Activated T-cell treated with anti-CD3 and anti-CD28 coated beads, Interleukin-2, amount 50 U/mL, for 72 hours (primary cell): ENCODE data around the gene CD164L2. TPM values are rescaled to one million over a fixed set of nuclear protein-coding genes. Genes with fewer than 3 reads are reported as not detected.
"Not testable (repeated sequence)": the region's sequence is repeated elsewhere in the genome, so short reads cannot be mapped to it uniquely, and the experiment has no call there.

ENCODE experiments used
- ATAC-seq, 2 donors: fragments of 150-1000 bp; cut with Tn5 transposase; replicated peaks in 1 of 2; 2 replicates each; pipeline ENCODE4 v1.10.0; 2021; ENCODE audit warnings: moderate library complexity in 2 of 2, mild to moderate bottlenecking in 1 of 2
- DNase-seq, 2 donors: peaks; one replicate each; pipeline ENCODE4 v3.0.0; 2021 to 2022; ENCODE audit warnings: mixed read lengths in 1 of 2
- H3K27ac Mint-ChIP-seq: one replicate; pipeline ENCODE4 v1.8.0; 2022; ENCODE audit warnings: mild to moderate bottlenecking, moderate library complexity, mixed read lengths
- H3K27me3 Mint-ChIP-seq: one replicate; pipeline ENCODE4 v1.8.0; 2022; ENCODE audit warnings: low read depth, mixed read lengths
- H3K36me3 Mint-ChIP-seq, 2 donors: one replicate each; pipeline ENCODE4 v1.8.0; 2022; ENCODE audit warnings: mixed read lengths in 2 of 2, mild to moderate bottlenecking in 1 of 2; ENCODE audit not compliant: insufficient read depth in 2 of 2
- H3K4me1 Mint-ChIP-seq: one replicate; pipeline ENCODE4 v1.8.0; 2022; ENCODE audit warnings: low read depth, mixed read lengths
- H3K4me3 Mint-ChIP-seq, 2 donors: one replicate each; pipeline ENCODE4 v1.8.0; 2022; ENCODE audit warnings: mild to moderate bottlenecking in 2 of 2, mixed read lengths in 2 of 2, moderate library complexity in 2 of 2
- H3K9me3 Mint-ChIP-seq, 2 donors: one replicate each; pipeline ENCODE4 v1.8.0; 2022; ENCODE audit warnings: mixed read lengths in 2 of 2
- total RNA-seq, 2 donors: library from RNA; stranded (reverse); gene quantifications; one replicate each; pipeline ENCODE4 v1.2.3, GENCODE V29; 2022

Gene CD164L2
- total RNA-seq, 2 donors from 2014 or later: not detected

GRCh38 chr1:27391511-27392095, 8.5 kb upstream of the CD164L2 start:
- peak; percentile 26 to 37 for DNase-seq
- no peak overlapping the region for H3K27ac Mint-ChIP-seq
- no peak for ATAC-seq
- peak overlapping the region; percentile 89 to 95 for H3K4me3 Mint-ChIP-seq
- peaks cover 10% of the 10 kb centered on the region for H3K27me3 Mint-ChIP-seq
- H3K9me3 Mint-ChIP-seq: no peaks in the 10 kb centered on the region
- peaks cover 34% of the 10 kb centered on the region for H3K4me1 Mint-ChIP-seq
- no peaks in the 10 kb centered on the region for H3K36me3 Mint-ChIP-seq

GRCh38 chr1:27388337-27389005, 5.3 kb upstream of the CD164L2 start:
- ATAC-seq (no peak), DNase-seq (peak; percentile 78 to 79)
- Mint-ChIP-seq H3K4me3 (no peak overlapping the region), H3K4me1 (peaks cover 23% of the 10 kb centered on the region), H3K9me3 (no peaks in the 10 kb centered on the region), H3K27me3 (peaks cover 10% of the 10 kb centered on the region), H3K36me3 (no peaks in the 10 kb centered on the region), H3K27ac (no peak overlapping the region)

GRCh38 chr1:27384797-27385196, 1.7 kb upstream of the CD164L2 start:
- not testable (repeated sequence) for H3K4me1 Mint-ChIP-seq, H3K9me3 Mint-ChIP-seq, H3K36me3 Mint-ChIP-seq, DNase-seq, H3K27ac Mint-ChIP-seq, ATAC-seq, H3K4me3 Mint-ChIP-seq
- peaks cover 10% of the 10 kb centered on the region for H3K27me3 Mint-ChIP-seq

DNA sequence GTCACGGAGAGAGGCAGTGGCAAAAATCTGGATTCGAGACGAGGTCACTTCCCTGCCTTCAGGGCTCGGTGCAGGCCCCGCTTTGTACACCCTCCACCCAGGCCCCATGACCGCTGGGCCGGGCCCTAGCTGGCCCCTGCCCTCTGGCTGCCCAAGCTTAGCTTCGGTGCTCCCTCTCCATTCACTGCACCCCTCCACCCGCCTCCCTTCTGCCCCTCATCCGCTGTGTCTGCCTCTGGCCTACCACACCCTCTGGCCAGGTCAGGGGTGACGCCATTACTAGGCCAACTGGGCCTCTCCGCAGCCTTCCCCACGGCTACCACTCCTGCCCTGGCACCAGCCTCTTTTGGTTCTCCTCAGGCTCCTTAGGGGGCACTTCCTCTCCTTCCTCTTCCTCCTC, 528 bp upstream of the CD164L2 start:
- ATAC-seq (no peak), DNase-seq (no peak)
- Mint-ChIP-seq H3K9me3 (no peaks in the 10 kb centered on the region), H3K4me3 (no peak overlapping the region), H3K27ac (no peak overlapping the region), H3K27me3 (peaks cover 9% of the 10 kb centered on the region), H3K36me3 (no peaks in the 10 kb centered on the region), H3K4me1 (peaks cover 3% of the 10 kb centered on the region)

DNA sequence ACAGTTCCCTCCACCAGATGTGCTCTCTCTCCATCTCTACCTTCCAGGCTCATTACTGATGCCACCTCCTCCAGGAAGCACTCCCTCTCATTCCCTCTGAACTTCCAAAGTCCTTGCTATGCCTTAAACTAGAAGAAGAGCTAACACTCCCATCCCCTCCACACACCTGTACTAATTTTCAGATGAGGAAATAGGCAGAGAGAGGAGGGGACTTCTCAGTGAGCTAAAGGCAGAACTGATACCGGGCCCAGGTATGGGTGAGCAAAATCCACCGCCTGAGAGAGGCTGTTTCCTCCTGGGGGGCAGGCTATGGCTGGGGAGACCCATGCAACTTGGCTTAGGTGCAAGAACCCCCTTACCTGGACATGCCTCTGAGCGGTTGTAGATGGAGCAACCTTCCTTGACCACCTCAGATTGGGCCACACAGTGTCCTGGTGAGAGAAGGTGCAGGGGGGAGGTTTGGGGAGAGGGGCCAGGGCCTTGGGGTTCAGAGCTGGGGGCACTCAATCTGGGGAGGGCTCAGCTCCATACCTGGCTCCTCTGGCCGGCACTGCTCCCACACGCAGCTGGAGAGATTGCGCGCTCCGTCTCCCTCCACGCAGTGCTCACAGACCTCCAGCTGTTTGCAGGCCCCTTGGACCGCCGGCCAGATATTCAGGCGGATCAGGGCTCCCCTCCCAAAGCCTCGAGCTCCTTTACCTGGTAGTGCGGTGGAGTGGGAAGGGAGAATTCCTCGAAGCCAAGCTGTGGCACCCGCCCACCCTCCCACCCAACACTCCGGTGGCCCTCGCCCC, 967 bp downstream of the CD164L2 start:
- H3K9me3 Mint-ChIP-seq: no peaks in the 10 kb centered on the region
- no peaks in the 10 kb centered on the region for H3K4me1 Mint-ChIP-seq
- no peaks in the 10 kb centered on the region for H3K36me3 Mint-ChIP-seq
- DNase-seq (no peak), ATAC-seq (no peak)
- H3K27me3 Mint-ChIP-seq: peaks cover 5% of the 10 kb centered on the region
- no peak overlapping the region for H3K4me3 Mint-ChIP-seq
- H3K27ac Mint-ChIP-seq: no peak overlapping the region

DNA sequence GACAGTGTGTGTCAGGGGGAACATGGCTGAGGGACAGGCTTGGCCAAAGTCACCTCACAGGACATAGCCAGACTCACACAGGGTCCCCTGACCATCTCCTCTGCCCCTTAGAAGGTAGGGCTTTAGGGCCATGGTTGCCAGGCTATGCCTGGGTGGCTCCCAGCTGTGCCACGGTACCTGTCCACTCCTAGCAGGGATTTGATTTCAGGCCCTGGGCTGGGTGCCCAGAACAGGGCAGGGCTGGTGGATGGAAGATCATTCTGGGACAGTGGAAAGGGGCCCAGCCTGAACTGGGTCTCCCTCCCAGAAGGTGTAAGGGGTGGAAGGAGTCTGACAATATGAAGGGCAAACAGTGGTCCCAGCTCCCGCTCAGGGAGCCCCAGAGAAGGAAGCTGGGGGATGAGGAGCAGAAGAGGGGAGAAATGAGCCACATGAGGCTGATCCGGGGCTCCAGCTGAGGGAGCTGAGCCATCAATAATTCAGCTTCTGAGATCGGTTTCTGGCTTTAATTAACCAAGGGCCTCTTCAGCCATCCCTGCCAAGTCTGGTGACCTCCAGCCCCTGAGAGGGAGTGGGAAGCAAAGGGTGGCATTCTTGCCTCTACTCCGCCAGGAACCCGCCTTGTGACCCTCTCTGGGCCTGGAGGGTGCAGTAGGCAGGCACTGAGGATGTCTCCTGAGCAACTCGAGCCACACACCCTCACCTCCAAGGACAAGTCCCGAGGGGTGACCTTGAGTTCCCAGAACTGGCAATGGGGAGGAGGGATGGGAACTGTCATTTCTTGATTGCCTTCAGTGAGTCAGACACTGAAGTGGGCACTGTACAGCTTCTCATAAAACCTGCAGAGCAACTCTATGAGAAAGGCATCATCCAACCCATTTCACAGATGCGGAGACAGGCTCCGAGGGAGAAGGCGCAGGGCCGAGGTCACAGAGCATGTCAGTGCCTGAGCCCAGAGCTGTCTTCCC, 2.1 kb downstream of the CD164L2 start:
- H3K4me3 Mint-ChIP-seq: no peak overlapping the region
- no peaks in the 10 kb centered on the region for H3K36me3 Mint-ChIP-seq
- DNase-seq (no peak), ATAC-seq (no peak)
- H3K27me3 Mint-ChIP-seq: no peaks in the 10 kb centered on the region
- no peaks in the 10 kb centered on the region for H3K4me1 Mint-ChIP-seq
- H3K9me3 Mint-ChIP-seq: no peaks in the 10 kb centered on the region
- no peak overlapping the region for H3K27ac Mint-ChIP-seq

DNA sequence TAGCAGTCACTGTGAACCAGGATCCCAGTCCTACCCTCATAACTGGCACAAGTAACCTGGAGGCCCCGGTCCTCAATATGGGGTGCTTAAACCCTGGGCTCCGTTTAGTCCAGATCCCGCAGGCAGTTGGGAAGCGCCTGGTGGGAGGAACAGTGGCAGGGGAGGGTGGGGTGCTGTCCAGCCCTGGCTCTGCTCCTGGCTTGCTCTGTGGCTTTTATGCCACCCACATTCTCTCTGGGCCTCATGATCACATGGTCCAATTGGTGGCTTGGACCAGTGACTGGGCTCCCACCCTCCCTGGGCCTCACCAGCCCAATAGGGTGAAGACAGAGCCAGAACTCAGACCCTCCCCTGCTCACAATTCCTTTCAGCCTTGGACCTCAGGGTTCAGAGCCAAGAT, 2.9 kb downstream of the CD164L2 start:
- DNase-seq: no peak
- Mint-ChIP-seq H3K36me3 (no peaks in the 10 kb centered on the region), H3K4me1 (no peaks in the 10 kb centered on the region), H3K27ac (no peak overlapping the region), H3K4me3 (no peak overlapping the region), H3K9me3 (no peaks in the 10 kb centered on the region), H3K27me3 (no peaks in the 10 kb centered on the region)
- no peak for ATAC-seq

GRCh38 chr1:27379564-27380122, 3.5 kb downstream of the CD164L2 start:
- H3K9me3 Mint-ChIP-seq: no peaks in the 10 kb centered on the region
- no peak overlapping the region for H3K4me3 Mint-ChIP-seq
- no peaks in the 10 kb centered on the region for H3K27me3 Mint-ChIP-seq
- H3K36me3 Mint-ChIP-seq: no peaks in the 10 kb centered on the region
- ATAC-seq (no peak), DNase-seq (no peak)
- H3K4me1 Mint-ChIP-seq: no peaks in the 10 kb centered on the region
- no peak overlapping the region for H3K27ac Mint-ChIP-seq

DNA sequence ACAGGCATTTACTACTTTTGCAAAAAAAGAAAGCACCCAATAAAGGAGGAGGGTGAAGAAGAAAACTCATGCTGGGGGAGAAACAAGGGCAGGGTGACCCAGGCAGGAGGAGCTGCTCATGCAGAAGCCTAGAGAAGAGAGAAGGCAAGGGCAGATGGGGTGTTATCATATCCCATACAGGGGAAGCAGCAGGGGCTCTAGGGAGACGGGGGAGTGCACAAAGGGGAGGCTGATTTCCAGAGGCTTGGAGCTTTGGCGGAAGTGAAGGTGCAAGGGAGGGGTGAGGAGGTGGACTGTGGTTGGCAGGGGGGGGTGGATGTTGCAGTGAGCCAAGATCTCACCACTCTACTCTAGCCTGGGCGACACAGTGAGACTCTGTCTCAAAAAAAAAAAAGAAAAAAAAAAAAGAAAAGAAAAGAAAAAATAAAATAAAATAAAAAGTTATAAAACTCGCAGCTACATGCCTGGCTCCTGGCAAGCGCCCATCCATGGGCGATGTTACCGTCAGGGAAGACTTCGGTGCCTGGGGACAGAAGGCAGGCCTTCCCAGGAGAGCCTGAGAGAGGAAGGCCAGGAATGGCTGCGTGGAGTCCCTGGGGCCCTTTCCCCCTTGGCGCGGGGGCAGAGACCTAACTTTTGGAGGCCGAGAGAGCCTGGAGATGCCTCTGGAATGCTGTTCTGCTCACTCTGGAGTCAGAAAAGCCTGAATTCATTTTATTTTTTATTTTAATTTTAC, 5.2 kb downstream of the CD164L2 start:
- Mint-ChIP-seq H3K36me3 (no peaks in the 10 kb centered on the region), H3K27me3 (no peaks in the 10 kb centered on the region), H3K9me3 (no peaks in the 10 kb centered on the region), H3K27ac (no peak overlapping the region), H3K4me1 (no peaks in the 10 kb centered on the region), H3K4me3 (no peak overlapping the region)
- no peak for DNase-seq
- no peak for ATAC-seq

- Mint-ChIP-seq H3K4me1 (peaks cover 7% of the 10 kb centered on the region), H3K36me3 (no peaks in the 10 kb centered on the region), H3K27me3 (no peaks in the 10 kb centered on the region), H3K9me3 (no peaks in the 10 kb centered on the region), H3K4me3 (no peak within 1 kb of the TSS), H3K27ac (no peak within 1 kb of the TSS)
- DNase-seq: no peak
- ATAC-seq: no peak
Measured at GRCh38 chr1:27374362-27375086, 8.6 kb downstream of the CD164L2 start, which contains the start of gene FCN3. FCN3 (minus strand) TSS chr1:27374824; CDS start chr1:27374818, 6 bp downstream.

GRCh38 chr1:27372808-27373690, 10.1 kb downstream of the CD164L2 start:
- H3K4me3 Mint-ChIP-seq: no peak overlapping the region
- DNase-seq (no peak), ATAC-seq (no peak)
- H3K36me3 Mint-ChIP-seq: no peaks in the 10 kb centered on the region
- H3K4me1 Mint-ChIP-seq: peaks cover 14% of the 10 kb centered on the region
- no peaks in the 10 kb centered on the region for H3K9me3 Mint-ChIP-seq
- H3K27me3 Mint-ChIP-seq: no peaks in the 10 kb centered on the region
- H3K27ac Mint-ChIP-seq: no peak overlapping the region
